Keratinocyte (primary cell): Measurements from ENCODE around the gene RAP1GAP2. TPM values are rescaled to one million over a fixed set of nuclear protein-coding genes. Genes with fewer than 3 reads are reported as not detected.

Experiments
- DNase-seq: peaks from one replicate; pipeline ENCODE4 v3.0.0-alpha.2; 2011; ENCODE audit warnings: low read depth, missing footprints, low spot score
- FAIRE-seq: peaks from 2 replicates; lab custom pipeline; 2011; peaks lifted over from hg19 to GRCh38; lab: Jason Lieb, UNC
- H2AFZ ChIP-seq: 2 replicates; pipeline ENCODE4 v1.6.0; 2012; ENCODE audit warnings: low read length, control low read depth, inconsistent platforms; ENCODE audit not compliant: control insufficient read depth
- H3K27ac ChIP-seq: 2 replicates; pipeline ENCODE4 v1.5.1; 2011; ENCODE audit warnings: low read length; ENCODE audit not compliant: control insufficient read depth, insufficient read depth
- H3K27me3 ChIP-seq: 3 replicates; pipeline ENCODE4 v1.6.0; 2011; ENCODE audit warnings: low read length; ENCODE audit not compliant: control insufficient read depth, insufficient read depth; ENCODE audit errors: extremely low read depth
- H3K36me3 ChIP-seq, 2 experiments: 2 replicates in 1 of 2; 3 replicates in 1 of 2; pipeline ENCODE4 v1.5.1; 2011; ENCODE audit warnings: low read length in 2 of 2, mild to moderate bottlenecking in 1 of 2; ENCODE audit not compliant: control insufficient read depth in 2 of 2, insufficient read depth in 2 of 2; ENCODE audit errors: extremely low read depth in 1 of 2
- H3K4me1 ChIP-seq: 3 replicates; pipeline ENCODE4 v1.5.1; 2011; ENCODE audit warnings: low read length; ENCODE audit not compliant: control insufficient read depth, insufficient read depth; ENCODE audit errors: extremely low read depth
- H3K4me2 ChIP-seq: 3 replicates; pipeline ENCODE4 v1.6.0; 2011; ENCODE audit warnings: low read depth, low read length; ENCODE audit not compliant: control insufficient read depth, insufficient read depth; ENCODE audit errors: extremely low read depth
- H3K4me3 ChIP-seq, 3 experiments: fragments of 200-600 bp in 1 of 3; sonication (generic) in 1 of 3; 2 replicates in 2 of 3; 3 replicates in 1 of 3; pipeline ENCODE4 v1.5.1; 2011 to 2016; ENCODE audit warnings: low read length in 3 of 3, mild to moderate bottlenecking in 3 of 3, control low read depth in 2 of 3, inconsistent platforms in 1 of 3, low read depth in 1 of 3, mixed read lengths in 1 of 3, mixed run types in 1 of 3, moderate library complexity in 1 of 3; ENCODE audit not compliant: control insufficient read depth in 2 of 3, insufficient read depth in 2 of 3; ENCODE audit errors: extremely low read depth in 1 of 3
- H3K79me2 ChIP-seq: 2 replicates; pipeline ENCODE4 v1.6.0; 2012; ENCODE audit warnings: low read length; ENCODE audit not compliant: control insufficient read depth, insufficient read depth
- H3K9ac ChIP-seq: 3 replicates; pipeline ENCODE4 v1.6.0; 2011; ENCODE audit warnings: low read length; ENCODE audit not compliant: control insufficient read depth, insufficient read depth; ENCODE audit errors: extremely low read depth
- H3K9me1 ChIP-seq: 3 replicates; pipeline ENCODE4 v1.6.0; 2011; ENCODE audit warnings: low read length; ENCODE audit not compliant: control insufficient read depth, insufficient read depth; ENCODE audit errors: extremely low read depth
- H3K9me3 ChIP-seq: 2 replicates; pipeline ENCODE4 v1.5.1; 2012; ENCODE audit warnings: low read depth, low read length; ENCODE audit not compliant: control insufficient read depth
- H4K20me1 ChIP-seq: 3 replicates; pipeline ENCODE4 v1.6.0; 2011; ENCODE audit warnings: low read length; ENCODE audit not compliant: control insufficient read depth, insufficient read depth; ENCODE audit errors: extremely low read depth
- EZH2 ChIP-seq: IDR thresholded peaks from one replicate; pipeline ENCODE4 v1.6.1; 2012; ENCODE audit warnings: inconsistent platforms, mild to moderate bottlenecking, low read length, moderate library complexity
- dilution Hi-C: fragments of 300-500 bp; cut with MboI; formaldehyde crosslinking; loops from one replicate; pipeline ENCODE4 v1.7.0; 2020; ENCODE audit warnings: low sequenced_read_pairs; ENCODE audit not compliant: extremely low pct_ligation_motif_present
- polyA plus RNA-seq, 5 experiments: library from polyadenylated mRNA; depleted of rRNA in 3 of 5; stranded (reverse) in 3 of 5; stranded (forward) in 1 of 5; unstranded in 1 of 5; fragments of >200 nt; gene quantifications; 1 replicate in 1 of 5; 2 replicates in 3 of 5; 3 replicates in 1 of 5; pipeline versions ENCODE4 v1.2.1 to v1.2.3, GENCODE V29; 2011 to 2012; ENCODE audit warnings: missing spikeins in 2 of 5, low read depth in 1 of 5, low replicate concordance in 1 of 5
- TF ChIP-seq, protein P1 (sequence below), 3 experiments: IDR thresholded peaks in 1 of 3; conservative IDR thresholded peaks in 1 of 3; optimal IDR thresholded peaks in 1 of 3; 2 replicates in 2 of 3; 3 replicates in 1 of 3; pipeline versions ENCODE3 to v1.5.1; 2011; ENCODE audit warnings: low read length in 3 of 3, mild to moderate bottlenecking in 3 of 3, moderate library complexity in 2 of 3, control low read depth in 1 of 3, inconsistent platforms in 1 of 3; ENCODE audit not compliant: insufficient read depth in 2 of 3; ENCODE audit errors: extremely low read depth in 1 of 3

Gene RAP1GAP2
- polyA plus RNA-seq, 1 donor (not counting 4 experiments of a cell fraction or from before 2014, with no cell fraction given): 13.6 TPM

DNA sequence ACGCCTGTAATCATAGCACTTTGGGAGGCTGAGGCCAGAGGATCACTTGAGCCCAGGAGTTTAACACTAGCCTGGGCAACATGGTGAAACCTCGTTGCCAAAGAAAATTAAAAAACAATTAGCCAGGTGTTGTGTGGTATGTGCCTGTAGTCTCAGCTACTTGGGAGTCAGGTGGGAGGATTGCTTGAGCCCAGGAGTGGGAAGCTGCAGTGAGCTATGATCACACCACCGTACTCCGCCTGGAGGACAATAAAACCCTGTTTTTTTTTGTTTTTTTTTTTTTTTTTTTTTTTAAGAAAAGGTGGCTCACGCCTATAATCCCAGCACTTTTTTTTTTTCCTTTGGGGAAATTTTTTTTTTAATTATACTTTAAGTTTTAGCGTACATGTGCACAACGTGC lies 26.1 kb downstream of the RAP1GAP2 start:
- Histone ChIP-seq H3K9me1 (no peaks in the 10 kb centered on the region), H2AFZ (no peak overlapping the region), H3K4me2 (no peak overlapping the region), H3K27ac (no peak overlapping the region), H3K9me3 (no peaks in the 10 kb centered on the region), H3K4me3 (no peak overlapping the region), H3K36me3 (no peaks in the 10 kb centered on the region), H3K4me1 (no peaks in the 10 kb centered on the region), H3K79me2 (no peaks in the 10 kb centered on the region), H4K20me1 (no peaks in the 10 kb centered on the region), H3K9ac (no peak overlapping the region), H3K27me3 (no peaks in the 10 kb centered on the region)
- TF ChIP-seq, protein P1, sequence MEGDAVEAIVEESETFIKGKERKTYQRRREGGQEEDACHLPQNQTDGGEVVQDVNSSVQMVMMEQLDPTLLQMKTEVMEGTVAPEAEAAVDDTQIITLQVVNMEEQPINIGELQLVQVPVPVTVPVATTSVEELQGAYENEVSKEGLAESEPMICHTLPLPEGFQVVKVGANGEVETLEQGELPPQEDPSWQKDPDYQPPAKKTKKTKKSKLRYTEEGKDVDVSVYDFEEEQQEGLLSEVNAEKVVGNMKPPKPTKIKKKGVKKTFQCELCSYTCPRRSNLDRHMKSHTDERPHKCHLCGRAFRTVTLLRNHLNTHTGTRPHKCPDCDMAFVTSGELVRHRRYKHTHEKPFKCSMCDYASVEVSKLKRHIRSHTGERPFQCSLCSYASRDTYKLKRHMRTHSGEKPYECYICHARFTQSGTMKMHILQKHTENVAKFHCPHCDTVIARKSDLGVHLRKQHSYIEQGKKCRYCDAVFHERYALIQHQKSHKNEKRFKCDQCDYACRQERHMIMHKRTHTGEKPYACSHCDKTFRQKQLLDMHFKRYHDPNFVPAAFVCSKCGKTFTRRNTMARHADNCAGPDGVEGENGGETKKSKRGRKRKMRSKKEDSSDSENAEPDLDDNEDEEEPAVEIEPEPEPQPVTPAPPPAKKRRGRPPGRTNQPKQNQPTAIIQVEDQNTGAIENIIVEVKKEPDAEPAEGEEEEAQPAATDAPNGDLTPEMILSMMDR (optimal IDR thresholded peaks at IDR 0.05 in 1 of 3, IDR thresholded peaks at IDR 0.05 in 1 of 3, conservative IDR thresholded peaks at IDR 0.05 in 1 of 3; ENCODE audit: extremely low read depth in 1 of 3, insufficient read depth in 2 of 3, low read length in 3 of 3): no peak
- no peak for TF ChIP-seq EZH2
- FAIRE-seq (no peak), DNase-seq (no peak)
- dilution Hi-C loops: no loop called here

DNA sequence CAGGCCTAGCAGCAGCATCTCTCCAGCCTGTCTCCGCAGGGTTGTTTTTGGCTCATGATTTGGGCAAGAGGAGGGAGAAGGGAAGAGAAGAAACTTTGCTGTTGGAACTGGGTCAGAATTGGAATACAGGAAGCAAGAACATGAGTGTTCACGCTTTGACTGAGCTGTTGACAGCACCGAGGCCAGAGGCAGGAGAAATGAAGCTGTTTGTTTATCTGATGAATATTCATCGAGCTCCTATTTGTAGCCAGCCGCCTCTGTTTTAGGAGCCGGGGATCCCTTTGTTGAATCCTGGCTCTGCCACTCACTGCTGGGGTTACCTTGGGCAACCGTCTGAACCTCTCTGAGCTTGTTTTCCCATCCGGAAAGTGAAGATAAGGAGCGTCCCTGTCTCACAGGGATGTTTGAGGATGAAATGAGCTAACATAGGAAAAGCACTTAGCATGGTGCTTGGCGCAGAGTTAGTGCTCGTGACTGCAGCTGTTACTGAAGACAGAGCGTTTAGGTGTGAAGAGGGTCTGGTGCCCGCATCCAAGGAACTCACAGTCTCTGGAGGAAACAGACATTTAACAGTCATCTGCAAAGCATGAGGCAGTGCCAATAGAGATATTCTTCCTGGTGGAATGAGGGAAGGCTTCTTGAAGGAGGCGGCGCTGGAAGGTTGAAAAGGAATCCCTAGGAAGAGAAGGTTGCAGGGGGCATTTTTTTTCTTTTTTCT lies 29.2 kb downstream of the RAP1GAP2 start:
- Histone ChIP-seq H3K79me2 (no peaks in the 10 kb centered on the region), H3K4me2 (no peak overlapping the region), H3K9ac (no peak overlapping the region), H3K4me1 (no peaks in the 10 kb centered on the region), H2AFZ (no peak overlapping the region), H3K36me3 (no peaks in the 10 kb centered on the region), H3K9me3 (no peaks in the 10 kb centered on the region), H3K27me3 (no peaks in the 10 kb centered on the region), H3K27ac (no peak overlapping the region), H3K4me3 (no peak overlapping the region), H3K9me1 (no peaks in the 10 kb centered on the region), H4K20me1 (no peaks in the 10 kb centered on the region)
- dilution Hi-C loops: no loop called here
- DNase-seq (no peak), FAIRE-seq (no peak)
- TF ChIP-seq, protein P1 (optimal IDR thresholded peaks at IDR 0.05 in 1 of 3, IDR thresholded peaks at IDR 0.05 in 1 of 3, conservative IDR thresholded peaks at IDR 0.05 in 1 of 3; ENCODE audit: extremely low read depth in 1 of 3, insufficient read depth in 2 of 3, low read length in 3 of 3): no peak
- no peak for TF ChIP-seq EZH2
